ENCODE data around the gene ZMYM3.

The ZMYM3 gene

DNA sequence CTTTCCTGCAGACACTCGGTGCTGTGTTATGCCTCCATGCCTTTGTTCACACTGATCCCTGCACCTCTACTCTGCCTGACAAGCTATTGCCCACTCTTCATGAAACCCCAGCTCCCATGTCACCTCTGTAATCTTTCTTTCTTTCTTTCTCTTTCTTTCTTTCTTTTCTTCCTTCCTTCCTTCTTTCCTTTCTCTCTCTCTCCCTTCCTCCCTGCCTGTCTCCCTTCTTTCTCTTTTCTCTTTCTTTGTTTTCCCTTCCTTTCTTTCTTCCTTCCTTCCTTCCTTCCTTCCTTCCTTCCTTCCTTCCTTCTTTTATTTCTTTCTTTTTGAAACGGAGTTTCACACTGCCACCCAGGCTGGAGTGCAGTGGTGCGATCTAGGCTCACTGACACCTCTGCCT lies 18.5 kb downstream of the ZMYM3 start:
- ATAC-seq: no peak
- TF ChIP-seq RARB (CRISPR knock-in tag; IDR thresholded peaks at IDR 0.05): no peak
- no peak for TF ChIP-seq ZNF70 (CRISPR knock-in tag; IDR thresholded peaks at IDR 0.05)
- no peak for TF ChIP-seq BACH2 (CRISPR knock-in tag; IDR thresholded peaks at IDR 0.05; ENCODE audit: borderline replicate concordance)
- TF ChIP-seq, protein P1, sequence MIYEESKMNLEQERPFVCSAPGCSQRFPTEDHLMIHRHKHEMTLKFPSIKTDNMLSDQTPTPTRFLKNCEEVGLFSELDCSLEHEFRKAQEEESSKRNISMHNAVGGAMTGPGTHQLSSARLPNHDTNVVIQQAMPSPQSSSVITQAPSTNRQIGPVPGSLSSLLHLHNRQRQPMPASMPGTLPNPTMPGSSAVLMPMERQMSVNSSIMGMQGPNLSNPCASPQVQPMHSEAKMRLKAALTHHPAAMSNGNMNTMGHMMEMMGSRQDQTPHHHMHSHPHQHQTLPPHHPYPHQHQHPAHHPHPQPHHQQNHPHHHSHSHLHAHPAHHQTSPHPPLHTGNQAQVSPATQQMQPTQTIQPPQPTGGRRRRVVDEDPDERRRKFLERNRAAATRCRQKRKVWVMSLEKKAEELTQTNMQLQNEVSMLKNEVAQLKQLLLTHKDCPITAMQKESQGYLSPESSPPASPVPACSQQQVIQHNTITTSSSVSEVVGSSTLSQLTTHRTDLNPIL (CRISPR knock-in tag; IDR thresholded peaks at IDR 0.05; ENCODE audit: low read depth): no peak
- no peak for TF ChIP-seq OSR1 (CRISPR knock-in tag; IDR thresholded peaks at IDR 0.05)
- TF ChIP-seq ESRRG (CRISPR knock-in tag; IDR thresholded peaks at IDR 0.05): no peak
- no peak for TF ChIP-seq TOX (CRISPR knock-in tag; IDR thresholded peaks at IDR 0.05; ENCODE audit: borderline replicate concordance)

DNA sequence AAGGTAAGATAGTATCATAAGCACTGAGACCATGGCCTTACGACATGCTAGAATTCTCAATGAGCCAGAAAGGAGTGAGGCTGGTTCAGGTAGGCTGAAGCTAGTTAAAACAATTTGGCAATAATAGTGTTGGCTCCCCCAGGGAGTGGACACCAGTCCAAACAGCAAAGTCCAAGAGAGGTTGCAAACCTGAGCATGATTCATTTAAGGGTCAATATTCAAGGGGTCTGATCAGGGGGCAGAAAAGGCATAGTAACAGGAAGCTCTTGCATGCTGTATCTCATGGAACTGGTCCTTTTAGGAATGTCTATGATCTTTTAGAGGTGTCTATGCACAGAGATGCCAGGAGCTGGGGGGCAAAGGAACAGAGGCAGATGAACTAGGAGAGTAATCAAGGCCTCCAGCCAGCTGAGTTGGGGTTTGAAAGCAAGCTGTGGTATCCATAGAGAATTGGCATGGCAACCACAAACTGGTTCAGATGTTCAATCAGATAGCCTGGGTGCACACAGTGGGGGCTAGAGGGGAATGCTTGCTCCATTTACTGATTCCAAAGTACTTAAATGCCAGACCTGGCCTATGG lies 25.8 kb downstream of the ZMYM3 start:
- TF ChIP-seq ZNF70 (CRISPR knock-in tag; IDR thresholded peaks at IDR 0.05) (no peak), PATZ1 (CRISPR knock-in tag; IDR thresholded peaks at IDR 0.05; ENCODE audit: borderline replicate concordance) (no peak), TOX (CRISPR knock-in tag; IDR thresholded peaks at IDR 0.05; ENCODE audit: borderline replicate concordance) (no peak)
- TF ChIP-seq, protein P1 (CRISPR knock-in tag; IDR thresholded peaks at IDR 0.05; ENCODE audit: low read depth): no peak
- TF ChIP-seq, protein P2, sequence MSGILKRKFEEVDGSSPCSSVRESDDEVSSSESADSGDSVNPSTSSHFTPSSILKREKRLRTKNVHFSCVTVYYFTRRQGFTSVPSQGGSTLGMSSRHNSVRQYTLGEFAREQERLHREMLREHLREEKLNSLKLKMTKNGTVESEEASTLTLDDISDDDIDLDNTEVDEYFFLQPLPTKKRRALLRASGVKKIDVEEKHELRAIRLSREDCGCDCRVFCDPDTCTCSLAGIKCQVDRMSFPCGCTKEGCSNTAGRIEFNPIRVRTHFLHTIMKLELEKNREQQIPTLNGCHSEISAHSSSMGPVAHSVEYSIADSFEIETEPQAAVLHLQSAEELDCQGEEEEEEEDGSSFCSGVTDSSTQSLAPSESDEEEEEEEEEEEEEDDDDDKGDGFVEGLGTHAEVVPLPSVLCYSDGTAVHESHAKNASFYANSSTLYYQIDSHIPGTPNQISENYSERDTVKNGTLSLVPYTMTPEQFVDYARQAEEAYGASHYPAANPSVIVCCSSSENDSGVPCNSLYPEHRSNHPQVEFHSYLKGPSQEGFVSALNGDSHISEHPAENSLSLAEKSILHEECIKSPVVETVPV (CRISPR knock-in tag; IDR thresholded peaks at IDR 0.05): no peak
- no peak for ATAC-seq

DNA sequence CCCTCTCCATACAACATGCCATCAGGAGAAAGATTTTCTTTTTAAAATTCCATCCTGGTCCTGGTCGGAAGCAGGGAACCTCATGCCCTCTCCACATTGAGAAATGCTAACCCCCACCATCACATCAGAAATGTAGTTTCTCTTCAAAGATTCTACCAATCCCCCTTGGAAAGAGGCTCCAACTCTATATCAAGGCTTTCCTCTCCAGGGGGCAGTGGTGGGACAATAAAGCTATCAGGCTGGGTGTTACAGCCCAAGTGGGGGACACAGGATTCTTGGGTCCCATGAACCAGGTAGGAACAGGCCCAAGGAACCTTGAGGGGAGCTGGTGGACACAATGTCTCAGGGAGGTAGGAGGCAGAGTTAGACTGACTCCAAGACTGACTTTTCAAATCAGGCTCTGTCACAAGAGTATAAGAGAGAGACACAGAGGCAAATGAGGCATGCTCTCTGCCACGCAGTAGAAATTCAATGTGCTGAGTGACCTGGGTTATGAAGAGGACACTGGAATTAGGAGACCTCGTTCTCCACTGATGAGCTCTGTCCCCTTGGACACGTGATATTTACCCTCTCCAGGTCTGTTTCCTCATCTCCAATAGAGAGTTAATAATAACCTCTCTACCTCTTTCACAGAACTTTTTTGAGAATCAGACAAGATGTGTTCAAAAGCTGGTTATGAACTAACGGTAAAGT lies 26.4 kb downstream of the ZMYM3 start:
- 0 out of 3 replicates have a peak, but pooled peaks have one; percentile 24 for ATAC-seq
- TF ChIP-seq ZFP30 (CRISPR knock-in tag; IDR thresholded peaks at IDR 0.05) (no peak), ZFP3 (CRISPR knock-in tag; IDR thresholded peaks at IDR 0.05) (no peak), PPARA (CRISPR knock-in tag; IDR thresholded peaks at IDR 0.05; ENCODE audit: borderline replicate concordance) (no peak), ZNF565 (CRISPR knock-in tag; conservative IDR thresholded peaks at IDR 0.05; ENCODE audit: low read depth) (no peak), CSDC2 (CRISPR knock-in tag; IDR thresholded peaks at IDR 0.05) (no peak), TOX (CRISPR knock-in tag; IDR thresholded peaks at IDR 0.05; ENCODE audit: borderline replicate concordance) (no peak), OSR1 (CRISPR knock-in tag; IDR thresholded peaks at IDR 0.05) (no peak), RARB (CRISPR knock-in tag; IDR thresholded peaks at IDR 0.05) (no peak), ZC3H10 (CRISPR knock-in tag; IDR thresholded peaks at IDR 0.05) (no peak), PATZ1 (CRISPR knock-in tag; IDR thresholded peaks at IDR 0.05; ENCODE audit: borderline replicate concordance) (no peak), ARNTL (CRISPR knock-in tag; IDR thresholded peaks at IDR 0.05; ENCODE audit: borderline replicate concordance, low read depth) (no peak), ZNF70 (CRISPR knock-in tag; IDR thresholded peaks at IDR 0.05) (no peak), ESRRG (CRISPR knock-in tag; IDR thresholded peaks at IDR 0.05) (no peak), GLIS3 (CRISPR knock-in tag; IDR thresholded peaks at IDR 0.05) (no peak), SNAI2 (CRISPR knock-in tag; IDR thresholded peaks at IDR 0.05) (no peak), ZNF8 (CRISPR knock-in tag; IDR thresholded peaks at IDR 0.05) (no peak), BACH2 (CRISPR knock-in tag; IDR thresholded peaks at IDR 0.05; ENCODE audit: borderline replicate concordance) (no peak)
- TF ChIP-seq, protein P2 (CRISPR knock-in tag; IDR thresholded peaks at IDR 0.05): no peak
- TF ChIP-seq, protein P3, sequence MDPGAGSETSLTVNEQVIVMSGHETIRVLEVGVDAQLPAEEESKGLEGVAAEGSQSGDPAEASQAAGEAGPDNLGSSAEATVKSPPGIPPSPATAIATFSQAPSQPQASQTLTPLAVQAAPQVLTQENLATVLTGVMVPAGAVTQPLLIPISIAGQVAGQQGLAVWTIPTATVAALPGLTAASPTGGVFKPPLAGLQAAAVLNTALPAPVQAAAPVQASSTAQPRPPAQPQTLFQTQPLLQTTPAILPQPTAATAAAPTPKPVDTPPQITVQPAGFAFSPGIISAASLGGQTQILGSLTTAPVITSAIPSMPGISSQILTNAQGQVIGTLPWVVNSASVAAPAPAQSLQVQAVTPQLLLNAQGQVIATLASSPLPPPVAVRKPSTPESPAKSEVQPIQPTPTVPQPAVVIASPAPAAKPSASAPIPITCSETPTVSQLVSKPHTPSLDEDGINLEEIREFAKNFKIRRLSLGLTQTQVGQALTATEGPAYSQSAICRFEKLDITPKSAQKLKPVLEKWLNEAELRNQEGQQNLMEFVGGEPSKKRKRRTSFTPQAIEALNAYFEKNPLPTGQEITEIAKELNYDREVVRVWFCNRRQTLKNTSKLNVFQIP (CRISPR knock-in tag; IDR thresholded peaks at IDR 0.05; ENCODE audit: borderline replicate concordance, low read depth): no peak

All from SK-N-SH treated with all-trans-retinoic acid at 6 μM for 48 hours (cell line).